ENCODE measurements around the gene FAM186B.
A peak's percentile ranks its signal among the peaks of the same experiment; 100 is the strongest.

Gene FAM186B

GRCh38 chr12:49604856-49605255, 583 bp downstream of the FAM186B start:
- no peak for DNase-seq

GRCh38 chr12:49603721-49604120, 1.7 kb downstream of the FAM186B start:
- DNase-seq: no peak

- no peak for DNase-seq
Measured at GRCh38 chr12:49599961-49600360, 5.5 kb downstream of the FAM186B start.

GRCh38 chr12:49598527-49598926, 6.9 kb downstream of the FAM186B start:
- DNase-seq: no peak

- peak; percentile 89 for DNase-seq
Measured at GRCh38 chr12:49588721-49589516, 16.5 kb downstream of the FAM186B start.

- DNase-seq: no peak
Measured at GRCh38 chr12:49588281-49588680, 17.2 kb downstream of the FAM186B start.

- peak; percentile 28 for DNase-seq
Measured at GRCh38 chr12:49587174-49587908, 18.1 kb downstream of the FAM186B start.

- no peak for DNase-seq
Measured at GRCh38 chr12:49585477-49586459, 19.7 kb downstream of the FAM186B start.

- DNase-seq: no peak
Measured at GRCh38 chr12:49584591-49584990, 20.8 kb downstream of the FAM186B start.

- DNase-seq: no peak
Measured at GRCh38 chr12:49583366-49584094, 21.9 kb downstream of the FAM186B start.

- no peak for DNase-seq
Measured at GRCh38 chr12:49582850-49583249, 22.6 kb downstream of the FAM186B start.

GRCh38 chr12:49582201-49582600, 23.2 kb downstream of the FAM186B start:
- DNase-seq: no peak

GRCh38 chr12:49580572-49581535, 24.6 kb downstream of the FAM186B start:
- DNase-seq: peak; percentile 87

GRCh38 chr12:49578471-49579112, 26.8 kb downstream of the FAM186B start:
- no peak for DNase-seq

GRCh38 chr12:49577589-49578315, 27.7 kb downstream of the FAM186B start:
- peak; percentile 54 for DNase-seq

- DNase-seq: peak; percentile 75
Measured at GRCh38 chr12:49568442-49569162, 36.8 kb downstream of the FAM186B start.

GRCh38 chr12:49567611-49568441, 37.6 kb downstream of the FAM186B start, which contains the start of gene MCRS1:
Gene MCRS1 (minus strand): TSS chr12:49568142. CDS start chr12:49566731, 1,411 bp downstream.
- DNase-seq: peak; percentile 99

- peak; percentile 40 for DNase-seq
Measured at GRCh38 chr12:49567302-49567610, 38.2 kb downstream of the FAM186B start.
